GM12864 (cell line): ENCODE measurements around the gene TPGS1.
A peak's percentile ranks its signal among the peaks of the same experiment; 100 is the strongest.

Experiments used
- DNase-seq: peaks from one replicate; pipeline ENCODE4 v3.0.0-alpha.2; 2011; ENCODE audit warnings: low read depth
- H3K4me3 ChIP-seq: 2 replicates; pipeline ENCODE4 v1.5.1; 2011; ENCODE audit warnings: mild to moderate bottlenecking, low read depth, low read length, control low read depth
- TF ChIP-seq, protein P1 (sequence below): IDR thresholded peaks from 2 replicates; pipeline ENCODE4 v1.5.1; 2011; ENCODE audit warnings: low read depth, mild to moderate bottlenecking, moderate library complexity, low read length, control low read depth, inconsistent platforms; ENCODE audit errors: missing control alignments

TPGS1 gene

GRCh38 chr19:508204-509150, 1.2 kb downstream of the TPGS1 start:
- TF ChIP-seq, protein P1, sequence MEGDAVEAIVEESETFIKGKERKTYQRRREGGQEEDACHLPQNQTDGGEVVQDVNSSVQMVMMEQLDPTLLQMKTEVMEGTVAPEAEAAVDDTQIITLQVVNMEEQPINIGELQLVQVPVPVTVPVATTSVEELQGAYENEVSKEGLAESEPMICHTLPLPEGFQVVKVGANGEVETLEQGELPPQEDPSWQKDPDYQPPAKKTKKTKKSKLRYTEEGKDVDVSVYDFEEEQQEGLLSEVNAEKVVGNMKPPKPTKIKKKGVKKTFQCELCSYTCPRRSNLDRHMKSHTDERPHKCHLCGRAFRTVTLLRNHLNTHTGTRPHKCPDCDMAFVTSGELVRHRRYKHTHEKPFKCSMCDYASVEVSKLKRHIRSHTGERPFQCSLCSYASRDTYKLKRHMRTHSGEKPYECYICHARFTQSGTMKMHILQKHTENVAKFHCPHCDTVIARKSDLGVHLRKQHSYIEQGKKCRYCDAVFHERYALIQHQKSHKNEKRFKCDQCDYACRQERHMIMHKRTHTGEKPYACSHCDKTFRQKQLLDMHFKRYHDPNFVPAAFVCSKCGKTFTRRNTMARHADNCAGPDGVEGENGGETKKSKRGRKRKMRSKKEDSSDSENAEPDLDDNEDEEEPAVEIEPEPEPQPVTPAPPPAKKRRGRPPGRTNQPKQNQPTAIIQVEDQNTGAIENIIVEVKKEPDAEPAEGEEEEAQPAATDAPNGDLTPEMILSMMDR, result no peak
- no peak for DNase-seq
- H3K4me3 ChIP-seq, result peak overlapping the region; percentile 85

DNA sequence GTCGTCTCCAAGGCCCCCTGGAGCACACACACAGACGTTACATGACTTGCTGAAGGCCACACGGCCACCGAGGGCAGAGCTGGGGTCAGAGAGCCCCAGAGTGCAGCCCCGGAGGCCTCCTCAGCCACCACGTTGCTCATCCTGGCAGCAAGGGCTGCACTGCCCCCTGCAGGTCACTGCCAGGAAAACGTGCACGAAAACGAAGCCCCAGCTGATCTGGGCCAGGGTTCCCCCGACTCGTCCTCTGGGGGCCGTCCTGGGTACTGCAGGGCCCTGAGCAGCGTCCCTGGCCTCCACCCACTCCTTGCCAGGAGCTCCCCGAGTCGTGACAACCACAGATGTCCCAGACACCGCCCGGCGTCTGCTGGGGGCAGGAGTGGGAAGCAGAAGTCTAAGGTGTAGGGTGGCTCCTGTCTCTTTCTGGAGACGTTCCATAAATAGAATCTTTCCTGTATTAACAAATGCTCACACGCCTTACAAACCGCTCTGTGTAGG, 3.4 kb downstream of the TPGS1 start:
- peak overlapping the region; percentile 1 for H3K4me3 ChIP-seq
- peak; percentile 75 for DNase-seq
- TF ChIP-seq, protein P1, result peak; percentile 100

GRCh38 chr19:511101-511851, 4.0 kb downstream of the TPGS1 start:
- TF ChIP-seq, protein P1, result no peak
- peak overlapping the region; percentile 1 for H3K4me3 ChIP-seq
- DNase-seq, result no peak

DNA sequence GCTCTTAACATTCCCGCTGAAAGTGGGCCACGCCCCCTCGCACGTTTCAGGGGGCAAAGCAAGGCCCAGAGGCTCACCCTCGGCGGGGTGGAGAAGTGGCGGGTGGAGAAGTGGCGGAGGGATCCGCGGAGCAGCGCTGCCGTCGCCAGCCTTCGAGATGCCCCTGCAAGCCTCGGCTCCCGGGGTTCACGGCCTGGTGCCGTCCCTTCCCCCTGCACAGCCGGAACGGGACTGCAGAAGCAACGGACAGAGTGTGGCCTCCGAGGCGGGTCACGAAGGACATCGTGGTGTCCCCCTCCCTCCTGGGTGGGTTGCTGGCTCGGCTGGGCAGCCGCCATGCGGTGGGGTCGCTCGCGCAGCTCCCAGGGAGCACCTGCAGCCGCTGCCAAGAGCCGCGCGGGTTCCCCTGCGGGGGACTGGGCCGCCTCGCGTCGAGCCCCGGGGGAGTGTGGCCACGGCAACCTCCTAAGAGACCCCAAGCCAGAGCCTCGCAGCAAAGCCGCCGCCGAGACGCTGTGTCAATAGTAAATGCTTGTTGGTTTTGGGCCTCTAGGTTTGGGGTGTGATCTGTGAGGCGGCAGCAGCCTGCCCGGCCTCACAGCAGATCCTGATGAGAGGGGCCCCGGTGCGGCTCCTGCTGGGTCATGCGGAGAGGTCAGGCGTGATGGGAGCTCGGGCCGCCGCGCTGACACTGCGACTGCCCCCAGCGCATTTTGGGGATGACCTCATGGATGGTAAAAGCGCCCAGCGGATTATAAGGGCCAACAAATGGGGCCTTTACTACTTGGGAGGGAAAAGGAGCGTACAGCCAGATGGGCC, 5.5 kb downstream of the TPGS1 start:
- TF ChIP-seq, protein P1, result no peak
- no peak for DNase-seq
- H3K4me3 ChIP-seq, result no peak overlapping the region

- no peak for DNase-seq
- TF ChIP-seq, protein P1, result no peak
- no peak overlapping the region for H3K4me3 ChIP-seq
Observed at GRCh38 chr19:513368-514165, 6.3 kb downstream of the TPGS1 start.
